HG03025 (cell line): ENCODE data around the gene CCDC14.
"Not testable (repeated sequence)": the region's sequence is repeated elsewhere in the genome, so short reads cannot be mapped to it uniquely, and the experiment has no call there.

ENCODE experiments used
- ATAC-seq: cut with Tn5 transposase; IDR thresholded peaks from one replicate; pipeline ENCODE4 v1.9.1; 2021; ENCODE audit warnings: mild to moderate bottlenecking, moderate library complexity; ENCODE audit not compliant: unreplicated experiment, low FRiP score

CCDC14 gene

DNA sequence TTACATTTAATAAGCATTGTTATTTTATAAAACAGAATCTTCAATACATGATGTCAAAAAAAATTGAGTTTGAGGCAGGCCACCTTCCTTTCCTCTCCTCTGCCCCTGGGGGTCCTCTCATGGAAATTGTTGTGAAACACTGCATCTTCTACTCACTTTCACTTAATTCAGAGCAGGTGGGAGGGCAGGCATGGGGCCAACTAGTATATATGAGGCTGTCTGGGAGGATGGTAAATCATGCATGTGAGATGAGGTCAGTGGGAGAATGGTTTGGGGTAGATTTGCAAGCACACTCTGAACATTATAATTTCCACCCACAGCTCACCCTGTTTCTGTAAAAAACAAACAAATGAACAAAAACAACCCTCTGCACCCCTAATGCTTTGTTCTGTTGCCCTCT, 10.4 kb upstream of the CCDC14 start:
- no peak for ATAC-seq

DNA sequence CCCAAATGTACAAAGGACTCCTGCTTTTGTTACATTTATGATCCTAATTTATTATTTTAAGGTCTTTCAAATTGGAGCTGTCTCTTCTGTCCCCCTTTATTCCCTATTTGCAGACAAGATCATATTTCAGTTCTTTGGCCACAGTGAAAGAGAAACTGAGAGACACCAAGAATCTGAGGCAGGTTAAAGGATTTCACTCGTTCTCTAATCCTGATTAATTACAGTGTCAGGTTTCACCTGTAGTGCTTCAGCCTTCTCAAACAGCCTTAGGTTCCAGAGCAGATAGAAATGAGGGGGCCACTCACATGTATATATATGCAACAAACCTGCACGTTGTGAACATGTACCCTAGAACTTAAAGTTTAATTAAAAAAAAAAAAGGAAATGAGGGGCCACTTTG, 6.2 kb upstream of the CCDC14 start:
- ATAC-seq = not testable (repeated sequence)

DNA sequence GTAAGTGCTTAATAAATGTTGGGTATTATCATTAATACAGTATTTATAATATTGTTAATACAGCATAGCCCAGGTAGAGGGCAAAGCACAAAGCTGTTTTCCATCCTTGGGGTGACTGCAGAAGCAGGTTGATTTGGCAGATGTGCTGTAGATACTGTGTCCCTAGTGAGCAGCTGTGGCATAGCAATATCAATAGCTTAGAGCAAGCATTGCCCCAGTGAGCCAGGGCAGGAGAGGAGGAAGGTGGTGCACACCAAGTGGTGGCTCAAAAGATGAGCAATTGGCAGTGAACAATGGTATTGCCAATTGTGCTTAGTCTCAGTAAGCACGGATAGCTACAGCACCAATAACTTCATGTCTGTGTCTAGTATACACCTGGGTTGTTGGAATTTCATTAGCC, 5.8 kb upstream of the CCDC14 start:
- not testable (repeated sequence) for ATAC-seq

DNA sequence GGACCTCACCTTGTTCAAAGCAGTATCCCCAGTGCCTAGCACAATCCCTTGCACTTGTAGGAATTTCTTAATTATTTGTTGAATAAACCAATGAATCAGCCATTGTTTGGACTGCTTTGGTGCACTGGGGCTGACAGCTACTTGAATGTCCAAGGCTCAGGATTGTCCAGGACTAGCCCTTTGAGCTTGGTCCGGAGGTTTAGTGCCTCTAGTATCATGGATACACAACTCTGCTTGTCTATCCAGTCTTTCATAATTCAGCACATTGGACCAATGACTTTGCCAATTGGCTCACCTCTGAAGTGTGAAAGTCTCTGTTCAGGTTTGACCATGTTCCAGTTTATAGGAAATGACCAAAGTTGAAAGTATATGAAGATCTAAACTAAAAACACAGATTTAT, 3.8 kb upstream of the CCDC14 start:
- ATAC-seq = not testable (repeated sequence)

DNA sequence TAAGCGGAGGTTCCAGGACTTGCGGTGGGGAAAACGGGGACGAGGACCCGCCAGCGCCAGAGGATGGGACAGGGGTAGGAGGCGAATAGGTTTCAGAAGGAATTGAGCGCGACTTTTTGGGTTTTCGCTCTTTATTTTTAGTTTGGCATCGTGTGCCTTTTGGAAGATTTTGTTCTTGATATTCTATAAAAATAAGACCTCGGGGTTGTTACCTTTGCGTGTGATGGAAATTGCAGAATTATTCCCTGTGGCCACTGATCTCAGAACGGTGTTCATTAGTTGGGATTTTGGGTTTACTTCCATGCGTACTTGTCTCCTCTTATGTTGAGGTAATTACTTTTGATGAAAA, 453 bp upstream of the CCDC14 start:
- no peak for ATAC-seq

DNA sequence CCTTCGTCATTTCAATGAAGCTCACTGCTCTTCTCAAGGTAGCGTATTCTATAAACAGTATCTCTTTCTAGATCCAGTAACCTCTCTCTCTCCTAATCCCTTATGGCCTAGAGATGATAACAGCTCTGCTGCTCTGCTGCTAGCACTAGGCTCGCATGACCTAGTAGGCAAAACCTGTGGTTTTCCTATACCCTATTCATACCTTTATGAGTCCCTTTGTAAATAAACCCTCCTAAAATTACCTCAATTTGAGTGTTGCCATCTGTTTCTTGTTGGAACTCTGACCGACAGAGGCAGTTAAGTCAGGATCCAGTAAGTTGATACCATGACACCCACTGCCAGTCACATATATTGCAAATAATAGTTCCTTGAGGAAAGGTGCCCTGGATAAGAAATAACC, 7.3 kb downstream of the CCDC14 start:
- peak; percentile 49 for ATAC-seq

DNA sequence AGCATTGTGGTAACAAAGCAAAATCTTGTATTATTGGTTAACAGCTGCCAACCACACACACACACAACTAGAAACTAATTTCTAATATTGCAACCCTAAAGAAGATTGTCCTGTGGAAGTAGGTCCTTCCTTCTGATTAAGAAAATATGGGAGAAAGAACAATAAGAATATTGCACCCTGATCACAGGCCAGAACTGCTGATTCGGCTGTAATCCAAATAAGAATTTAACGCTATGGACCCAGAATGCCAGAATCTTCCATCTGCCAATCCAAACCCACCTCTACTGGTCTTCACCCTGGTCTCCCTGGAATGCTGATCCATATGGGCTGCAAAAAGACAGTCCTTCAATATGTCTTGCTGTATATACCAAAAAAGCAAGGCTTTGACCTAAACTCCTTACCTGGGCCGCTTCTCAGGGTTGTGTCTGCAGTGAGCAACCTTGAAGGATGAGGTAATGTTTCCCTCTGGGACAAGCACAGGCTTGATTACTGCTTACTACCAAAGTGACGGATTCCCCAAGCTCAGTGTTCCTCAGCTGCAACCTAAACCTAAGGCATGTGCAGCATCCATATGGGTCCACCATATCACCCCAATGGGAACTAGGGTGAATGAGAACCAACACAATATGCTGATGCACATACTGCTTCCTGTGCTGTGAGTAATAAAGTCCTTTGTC, 8.0 kb downstream of the CCDC14 start:
- ATAC-seq = no peak

DNA sequence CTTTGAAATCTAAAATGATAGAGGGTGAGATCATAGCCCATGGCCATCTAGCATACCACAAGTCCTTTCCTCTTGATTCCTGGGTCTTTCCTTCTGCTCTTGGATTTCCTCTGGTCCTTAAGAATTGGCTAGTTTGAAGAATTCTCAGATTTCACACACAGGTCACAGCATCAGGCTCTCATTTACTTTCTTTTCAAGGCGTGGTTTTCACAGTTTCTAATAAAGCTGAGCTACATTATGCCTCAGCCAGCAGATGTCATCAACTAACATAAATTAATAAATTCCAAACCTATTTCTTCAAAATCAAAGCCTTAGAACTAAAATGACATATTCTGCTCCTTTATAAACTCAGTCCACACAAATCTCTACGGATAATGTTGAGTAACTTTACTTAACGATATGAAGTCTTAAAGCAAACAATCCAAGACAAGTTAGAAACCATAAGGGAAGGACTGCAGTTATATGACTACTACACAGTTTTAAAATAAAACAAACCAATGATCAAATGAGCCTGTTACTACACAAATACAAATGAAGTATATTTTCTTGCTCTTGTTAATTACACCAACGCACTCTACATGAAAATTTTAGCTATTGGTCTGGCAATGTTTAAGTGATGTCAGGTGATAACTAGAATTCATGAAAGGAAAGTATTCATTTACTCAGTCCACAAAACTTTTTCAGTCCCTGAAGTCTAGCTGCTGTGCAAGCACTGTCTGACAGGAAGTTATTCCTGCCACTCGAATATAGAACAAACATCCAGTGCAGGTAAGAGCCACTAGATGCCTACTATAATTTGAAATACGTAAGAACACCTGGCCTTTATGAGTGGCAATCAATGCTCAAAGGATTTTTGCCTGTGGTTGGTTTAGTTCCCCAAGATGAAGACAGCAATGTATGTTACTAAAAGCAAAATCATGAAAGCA, 9.2 kb downstream of the CCDC14 start:
- no peak for ATAC-seq

DNA sequence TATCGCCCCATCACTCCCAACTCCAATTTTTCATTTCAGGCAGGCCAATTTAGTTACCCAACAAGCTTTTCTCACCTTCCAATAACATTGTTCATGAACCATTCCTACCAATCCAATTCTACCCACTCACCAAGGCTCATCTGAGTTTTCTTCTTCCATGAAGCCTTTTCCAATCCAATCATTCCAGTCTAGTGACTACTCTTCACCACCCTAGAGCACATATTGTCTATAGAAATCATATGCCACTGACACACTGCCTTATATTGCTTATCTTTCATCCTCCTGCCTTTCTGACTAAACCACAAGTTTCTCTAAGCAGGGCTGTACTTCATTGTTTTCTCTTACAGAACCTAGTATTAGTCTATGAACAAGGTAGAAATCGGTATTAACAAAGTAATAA, 11.4 kb downstream of the CCDC14 start:
- no peak for ATAC-seq

DNA sequence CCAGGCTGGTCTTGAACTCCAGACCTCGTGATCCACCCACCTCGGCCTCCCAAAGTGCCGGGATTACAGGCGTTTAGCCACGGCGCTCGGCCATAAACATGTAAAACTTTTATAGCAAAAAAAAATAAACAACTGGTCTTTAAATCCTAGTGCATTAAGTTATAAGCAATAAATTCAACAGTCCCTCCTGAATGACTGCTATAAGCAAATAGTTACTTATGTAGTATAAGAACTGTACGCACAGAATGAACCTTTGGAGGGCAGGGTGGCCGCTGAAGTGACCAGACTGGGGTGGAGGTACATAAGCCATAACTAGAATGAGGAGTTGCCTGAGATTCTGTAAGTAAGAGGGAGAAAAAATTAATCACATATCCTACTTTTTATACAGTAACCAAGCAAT, 12.6 kb downstream of the CCDC14 start:
- ATAC-seq = no peak

DNA sequence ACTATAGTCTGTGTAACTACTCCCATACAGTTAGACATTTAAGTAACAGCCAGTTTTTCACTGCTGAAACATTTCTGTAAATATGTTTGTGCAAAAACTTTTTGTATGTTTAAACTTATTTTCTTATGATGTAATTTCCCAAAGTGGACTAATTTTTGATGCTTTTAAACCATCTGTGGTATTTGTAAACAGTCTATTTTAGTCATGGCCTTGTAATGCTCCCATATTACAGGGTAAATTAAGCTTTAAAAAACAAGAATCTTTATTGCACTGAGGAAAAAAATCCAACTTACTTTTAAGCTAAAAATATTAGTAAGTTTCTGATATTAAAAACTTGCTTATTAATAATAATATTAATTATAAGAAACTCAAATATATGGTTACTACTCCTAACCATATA, 13.5 kb downstream of the CCDC14 start:
- no peak for ATAC-seq

DNA sequence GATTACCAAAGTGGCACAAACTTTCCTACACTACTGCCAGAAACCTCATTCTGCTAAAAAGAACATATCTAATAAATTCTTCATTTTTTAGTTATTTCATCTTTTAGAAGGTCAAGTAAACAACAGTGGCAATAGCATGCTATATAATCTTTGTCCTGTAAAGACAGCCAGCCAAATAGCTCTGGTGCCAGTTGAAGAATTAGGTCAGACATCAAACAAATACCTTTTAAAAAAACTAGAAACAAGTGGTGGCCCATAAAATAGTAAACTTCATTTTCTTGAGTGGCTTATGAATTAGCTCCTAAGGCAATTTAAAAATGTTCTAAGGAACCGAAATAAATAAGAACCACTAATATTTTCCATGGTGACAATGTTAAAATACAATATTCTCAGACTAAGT, 19.5 kb downstream of the CCDC14 start:
- no peak for ATAC-seq

DNA sequence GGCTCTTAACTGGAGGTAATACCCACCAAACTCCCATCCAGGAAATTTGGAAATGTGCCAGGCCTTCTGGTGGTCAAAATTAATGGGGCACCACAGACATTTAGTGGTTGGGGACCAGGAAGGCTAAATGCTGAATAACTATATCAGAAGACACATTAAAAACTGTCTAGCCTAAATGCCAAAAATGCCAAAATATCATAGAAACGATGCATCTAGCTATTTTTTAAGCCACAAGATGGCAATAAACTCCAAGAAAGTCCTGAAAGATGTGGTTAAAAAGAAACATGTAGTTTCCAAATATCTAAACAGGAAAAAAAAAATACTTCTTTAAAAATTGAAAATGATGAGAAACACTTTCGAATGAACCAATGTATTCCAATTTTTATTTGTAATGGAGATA, 19.9 kb downstream of the CCDC14 start:
- no peak for ATAC-seq

DNA sequence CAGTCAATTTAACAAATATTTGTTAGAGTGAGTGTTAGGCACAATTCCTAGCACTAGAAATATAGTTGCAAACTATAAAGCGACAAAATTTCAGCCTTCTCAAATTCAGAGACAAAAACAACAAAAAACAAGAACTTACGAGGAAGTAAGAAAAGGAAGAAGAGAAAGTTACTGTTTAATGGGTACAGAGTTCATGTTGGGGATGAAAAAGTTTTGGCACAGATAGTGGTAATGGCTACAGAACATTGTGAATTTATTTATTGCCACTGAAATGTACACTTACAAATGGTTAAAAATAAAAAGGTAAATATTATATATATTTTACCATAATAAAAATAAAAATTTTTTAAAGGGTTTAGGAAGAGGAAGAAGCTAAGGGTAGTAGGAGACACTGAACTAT, 21.3 kb downstream of the CCDC14 start:
- ATAC-seq = no peak

DNA sequence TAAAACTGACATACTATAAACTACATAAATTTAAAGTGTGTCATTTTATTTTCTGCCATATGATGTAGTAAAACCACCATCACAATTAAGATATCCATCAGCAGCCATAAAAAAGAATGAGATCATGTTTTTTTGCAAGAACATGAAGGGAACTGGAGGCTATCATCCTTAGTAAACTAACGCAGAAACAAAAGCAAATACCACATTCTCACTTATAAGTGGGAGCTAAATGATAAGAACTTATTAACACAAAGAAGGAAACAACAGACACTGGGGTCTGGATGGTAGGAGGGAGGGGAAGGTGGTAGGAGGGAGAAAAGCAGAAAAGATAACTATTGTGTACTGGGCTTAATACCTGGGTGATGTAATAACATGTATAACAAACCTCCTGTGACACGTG, 24.6 kb downstream of the CCDC14 start:
- ATAC-seq = no peak

DNA sequence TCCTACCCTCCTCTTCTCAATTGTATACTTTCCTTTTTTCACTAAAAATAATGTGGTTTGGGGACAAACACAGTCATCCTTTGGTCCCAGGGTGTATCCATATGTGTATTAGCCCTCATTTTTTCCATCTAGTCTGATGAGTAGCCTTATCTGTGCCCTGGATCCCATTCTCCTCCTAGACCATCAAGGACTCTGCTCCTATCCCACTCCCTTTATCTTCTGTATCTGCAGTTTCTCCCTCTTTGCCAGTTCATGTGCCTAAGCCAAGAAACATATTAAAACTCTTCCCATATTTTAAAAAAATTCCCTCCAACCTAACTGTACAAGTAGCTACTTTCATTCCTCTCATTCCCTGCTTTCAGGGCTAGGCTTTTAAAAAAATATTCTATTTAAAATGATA, 25.2 kb downstream of the CCDC14 start:
- ATAC-seq = no peak

DNA sequence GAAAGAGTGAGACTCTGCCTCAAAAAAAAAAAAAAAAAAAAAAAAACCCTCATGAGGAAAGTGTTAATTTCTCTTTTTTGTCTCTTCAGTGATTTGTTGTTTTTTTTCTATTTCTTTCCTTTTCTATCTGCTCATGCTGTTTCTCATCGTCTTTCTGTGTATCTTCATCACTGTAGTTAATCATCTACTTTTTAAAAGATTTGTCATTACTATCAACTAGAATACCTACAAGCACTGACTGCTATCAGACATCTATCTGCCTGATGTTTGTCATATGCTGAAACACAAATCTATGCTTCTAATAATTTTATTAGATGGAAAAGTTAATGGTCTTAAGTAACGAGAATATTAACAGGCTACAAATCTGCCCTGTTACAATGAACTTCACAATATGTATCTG, 26.8 kb downstream of the CCDC14 start:
- ATAC-seq = no peak

DNA sequence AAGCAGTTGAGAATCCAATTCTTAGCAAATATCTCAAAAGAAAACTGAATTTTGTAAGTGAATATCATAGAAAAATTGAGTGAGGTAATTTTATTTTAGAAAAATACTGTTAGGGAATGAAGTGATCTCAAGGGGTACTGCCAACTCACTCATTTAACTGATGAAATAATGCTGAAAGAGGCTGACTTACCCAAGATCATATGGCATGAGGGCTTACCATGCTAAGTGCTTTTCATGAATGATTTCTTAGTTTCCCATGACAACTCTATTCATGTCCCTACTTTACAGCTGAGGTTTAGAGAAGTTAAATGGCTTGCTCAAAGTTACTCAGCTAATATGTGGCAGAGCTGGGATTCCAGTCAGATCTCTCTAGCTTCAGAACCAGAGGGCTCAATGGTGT, 30.6 kb downstream of the CCDC14 start:
- ATAC-seq = no peak

DNA sequence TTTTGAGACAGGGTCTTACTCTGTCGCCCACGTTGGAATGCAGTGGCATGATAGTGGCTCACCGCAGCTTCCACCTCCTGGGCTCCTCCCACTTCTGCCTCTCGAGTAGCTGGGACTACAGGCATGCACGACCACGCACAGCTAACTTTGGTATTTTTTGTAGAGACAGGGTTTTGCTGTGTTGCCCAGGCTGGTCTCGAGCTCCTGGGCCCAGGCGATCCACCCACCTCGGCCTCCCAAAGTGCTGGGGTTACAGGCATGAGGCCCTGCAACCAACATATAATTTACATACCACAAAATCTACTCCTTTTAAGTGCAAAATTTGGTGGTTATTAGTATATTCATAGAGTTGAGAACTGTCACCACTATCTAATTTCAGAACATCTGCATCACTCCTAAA, 31.7 kb downstream of the CCDC14 start:
- no peak for ATAC-seq

DNA sequence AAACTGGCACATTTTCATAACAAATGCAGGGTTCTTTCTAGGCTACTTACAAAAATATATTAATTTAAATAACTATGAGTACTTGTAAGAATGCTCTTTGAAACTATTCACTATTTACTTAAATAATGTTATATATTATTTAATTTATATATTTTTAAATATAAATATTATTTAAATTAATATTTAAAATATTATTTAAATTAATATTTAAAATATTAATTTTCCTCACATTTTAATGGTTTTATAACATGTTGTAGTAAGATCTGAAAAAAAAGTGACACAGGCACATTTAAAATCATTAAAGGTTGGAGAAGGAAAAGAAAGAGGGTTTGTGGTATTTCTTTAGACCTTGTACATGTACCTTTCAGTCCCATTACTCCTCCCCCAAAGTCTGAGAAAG, 34.6 kb downstream of the CCDC14 start:
- ATAC-seq = no peak

DNA sequence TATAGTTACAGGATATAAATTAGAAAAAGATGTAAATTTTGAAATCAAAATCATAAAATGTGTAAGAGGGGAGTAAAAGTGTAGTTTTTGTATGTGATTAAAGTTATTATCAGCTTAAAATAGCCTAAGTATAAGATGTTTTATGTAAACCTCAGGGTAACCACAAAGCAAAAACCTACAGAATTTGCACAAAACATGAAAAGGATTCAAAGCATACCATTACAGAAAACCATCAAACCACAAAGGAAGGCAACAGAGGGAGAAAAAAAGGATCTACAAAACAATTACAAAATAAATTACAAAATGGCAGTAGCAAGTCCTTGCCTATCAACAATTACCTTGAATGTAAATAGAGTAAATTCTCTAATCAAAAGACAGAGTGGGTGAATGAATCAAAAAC, 40.2 kb downstream of the CCDC14 start:
- ATAC-seq = no peak

DNA sequence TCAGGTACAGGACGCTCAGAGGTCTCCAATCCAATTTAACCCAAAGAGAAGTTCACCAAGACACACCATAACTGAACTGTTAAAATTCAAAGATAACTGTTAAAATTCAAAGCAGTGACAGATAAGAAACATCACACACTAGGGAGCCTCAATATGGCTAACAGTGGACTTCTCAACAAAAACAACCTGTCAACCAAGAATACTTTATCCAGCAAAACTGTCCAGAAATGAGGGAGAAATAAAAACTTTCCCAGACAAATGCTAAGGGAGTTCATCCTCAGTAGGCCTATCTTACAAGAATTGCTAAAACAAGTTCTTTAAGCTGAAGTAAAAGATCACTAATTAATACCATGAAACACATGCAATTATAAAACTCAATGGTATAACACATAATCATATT, 40.6 kb downstream of the CCDC14 start:
- no peak for ATAC-seq
